Kidney (tissue), 14 donors: ENCODE results near the gene KIF5C. TPM values are rescaled to one million over a fixed set of nuclear protein-coding genes. Genes with fewer than 3 reads are reported as not detected.
A peak's percentile ranks its signal among the peaks of the same experiment; 100 is the strongest.

Experiments used
- DNase-seq, 5 donors: peaks; one replicate each; pipeline ENCODE4 v3.0.0-alpha.2; 2013 to 2020
- FAIRE-seq: peaks from 2 replicates; lab custom pipeline; 2012; peaks lifted over from hg19 to GRCh38; lab: Jason Lieb, UNC
- H3K27ac ChIP-seq, 2 donors: one replicate each; pipeline ENCODE4 v1.7.0; 2013; ENCODE audit warnings: low read depth in 2 of 2, low read length in 2 of 2, inconsistent platforms in 1 of 2
- H3K27me3 ChIP-seq: one replicate; pipeline ENCODE4 v1.7.1; 2013; ENCODE audit warnings: low read length, inconsistent platforms; ENCODE audit not compliant: control insufficient read depth, insufficient read depth
- H3K36me3 ChIP-seq, 3 donors: one replicate each; pipeline versions ENCODE4 v1.7.0 to v1.7.1; 2013; ENCODE audit warnings: low read length in 3 of 3, control low read depth in 1 of 3, inconsistent platforms in 1 of 3; ENCODE audit not compliant: insufficient read depth in 3 of 3, control insufficient read depth in 2 of 3
- H3K4me1 ChIP-seq, 3 donors: one replicate each; pipeline versions ENCODE4 v1.7.0 to v1.7.1; 2013; ENCODE audit warnings: low read length in 3 of 3, inconsistent platforms in 1 of 3, low read depth in 1 of 3; ENCODE audit not compliant: control insufficient read depth in 2 of 3, insufficient read depth in 2 of 3
- H3K4me3 ChIP-seq, 3 donors: one replicate each; pipeline versions ENCODE4 v1.7.0 to v1.8.1; 2013; ENCODE audit warnings: low read length in 3 of 3, control low read depth in 1 of 3, inconsistent platforms in 1 of 3
- H3K9ac ChIP-seq, 3 donors: one replicate each; pipeline versions ENCODE4 v1.7.0 to v1.7.1; 2013; ENCODE audit warnings: low read length in 3 of 3, control low read depth in 1 of 3, inconsistent platforms in 1 of 3
- H3K9me3 ChIP-seq, 3 donors: one replicate each; pipeline versions ENCODE4 v1.7.0 to v1.7.1; 2013; ENCODE audit warnings: low read length in 3 of 3, control low read depth in 1 of 3, inconsistent platforms in 1 of 3; ENCODE audit not compliant: control insufficient read depth in 2 of 3, insufficient read depth in 1 of 3
- intact Hi-C: fragments of 100-400 bp; cut with DNase I; formaldehyde crosslinking; loops from one replicate; pipeline ENCODE4 v1.11.1; 2022
- polyA plus RNA-seq: library from polyadenylated mRNA; stranded (reverse); fragments of 350-450 nt; fragmentation: Illumina TruSeq; extraction: RNeasy Lipid Tissue Mini Kit (QIAGEN cat#74804); gene quantifications from one replicate; pipeline ENCODE4 v1.2.3, GENCODE V29; 2014; ENCODE audit warnings: low read depth, low replicate concordance; ENCODE audit not compliant: insufficient read depth
- total RNA-seq: library from RNA; stranded (reverse); fragmentation: NEBNext Ultra II Directional; extraction: Animal tissue kit (Norgen Biotek cat#: 25700); gene quantifications from one replicate; pipeline ENCODE4 v1.2.1, GENCODE V29; 2021
- TF ChIP-seq, protein P1 (sequence below): IDR thresholded peaks from 3 replicates; pipeline ENCODE4 v1.5.1; 2012; ENCODE audit warnings: mild to moderate bottlenecking, moderate library complexity, borderline replicate concordance; ENCODE audit not compliant: insufficient read depth; ENCODE audit errors: extremely low read depth
- donor health status: control.
- donor health status: control.
- donor health status: control.
- donor health status: control.
- donor health status: control.
- donor health status: DM: yes; HTN: yes; CAD: no.
- donor health status: Normal renal cell carcinoma (clear cell type).

The KIF5C gene
- total and polyA plus RNA-seq, 2 donors from 2014 or later = 1.0 to 3.6 TPM

DNA sequence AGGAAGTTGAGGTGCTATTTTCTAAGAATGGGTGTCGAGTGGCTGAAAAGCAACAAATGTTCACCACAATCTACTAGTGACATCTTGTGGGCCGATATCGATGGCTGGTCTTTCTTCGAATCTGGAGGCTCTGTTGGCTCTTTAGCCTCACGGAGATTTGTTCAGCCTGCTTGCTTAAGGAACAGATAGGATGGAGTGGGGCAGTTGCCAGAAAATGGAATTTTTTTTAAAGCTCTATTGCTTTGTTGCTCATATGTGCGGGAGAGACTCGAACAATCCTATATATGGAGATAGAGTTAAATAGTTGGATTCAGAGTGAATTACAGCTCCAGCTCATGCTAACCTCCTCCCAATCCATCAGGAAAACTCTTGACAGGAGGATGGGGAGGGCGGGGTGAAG is 92.6 kb downstream of the KIF5C start:
- H3K9ac ChIP-seq = no peak overlapping the region
- no peak overlapping the region for H3K27ac ChIP-seq
- DNase-seq (peak in 3 of 5 donors; percentile 26 to 63 (median 35)), FAIRE-seq (no peak)
- no peaks in the 10 kb centered on the region for H3K4me1 ChIP-seq
- TF ChIP-seq, protein P1, sequence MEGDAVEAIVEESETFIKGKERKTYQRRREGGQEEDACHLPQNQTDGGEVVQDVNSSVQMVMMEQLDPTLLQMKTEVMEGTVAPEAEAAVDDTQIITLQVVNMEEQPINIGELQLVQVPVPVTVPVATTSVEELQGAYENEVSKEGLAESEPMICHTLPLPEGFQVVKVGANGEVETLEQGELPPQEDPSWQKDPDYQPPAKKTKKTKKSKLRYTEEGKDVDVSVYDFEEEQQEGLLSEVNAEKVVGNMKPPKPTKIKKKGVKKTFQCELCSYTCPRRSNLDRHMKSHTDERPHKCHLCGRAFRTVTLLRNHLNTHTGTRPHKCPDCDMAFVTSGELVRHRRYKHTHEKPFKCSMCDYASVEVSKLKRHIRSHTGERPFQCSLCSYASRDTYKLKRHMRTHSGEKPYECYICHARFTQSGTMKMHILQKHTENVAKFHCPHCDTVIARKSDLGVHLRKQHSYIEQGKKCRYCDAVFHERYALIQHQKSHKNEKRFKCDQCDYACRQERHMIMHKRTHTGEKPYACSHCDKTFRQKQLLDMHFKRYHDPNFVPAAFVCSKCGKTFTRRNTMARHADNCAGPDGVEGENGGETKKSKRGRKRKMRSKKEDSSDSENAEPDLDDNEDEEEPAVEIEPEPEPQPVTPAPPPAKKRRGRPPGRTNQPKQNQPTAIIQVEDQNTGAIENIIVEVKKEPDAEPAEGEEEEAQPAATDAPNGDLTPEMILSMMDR = no peak
- H3K9me3 ChIP-seq = no peaks in the 10 kb centered on the region
- H3K36me3 ChIP-seq = no peaks in the 10 kb centered on the region
- intact Hi-C loops = no loop called here
- H3K27me3 ChIP-seq = no peaks in the 10 kb centered on the region
- no peak overlapping the region for H3K4me3 ChIP-seq

DNA sequence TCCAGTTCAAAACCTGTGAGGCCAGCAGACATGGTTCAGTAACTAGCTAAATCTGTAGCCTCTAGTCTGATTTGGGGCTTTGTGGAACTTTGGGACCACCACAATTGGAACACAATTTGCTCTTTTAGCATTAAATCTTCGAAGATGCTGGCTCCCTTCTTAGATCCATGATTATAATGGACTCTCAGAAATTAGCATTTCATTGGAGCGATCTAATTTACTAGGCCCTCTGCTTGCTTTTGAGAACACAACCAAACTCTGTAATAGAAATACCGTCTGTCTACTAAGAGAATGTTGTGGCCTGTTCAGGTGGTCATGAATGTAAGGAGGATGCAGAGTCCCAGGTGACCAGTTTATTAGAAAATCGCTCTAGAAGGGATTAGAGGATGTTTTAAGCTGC is 93.3 kb downstream of the KIF5C start:
- Histone ChIP-seq H3K27ac (no peak overlapping the region), H3K27me3 (no peaks in the 10 kb centered on the region), H3K9ac (no peak overlapping the region), H3K4me3 (no peak overlapping the region), H3K36me3 (no peaks in the 10 kb centered on the region), H3K9me3 (no peaks in the 10 kb centered on the region), H3K4me1 (no peaks in the 10 kb centered on the region)
- intact Hi-C loops = no loop called here
- no peak for DNase-seq
- TF ChIP-seq, protein P1 = no peak
- FAIRE-seq = no peak

DNA sequence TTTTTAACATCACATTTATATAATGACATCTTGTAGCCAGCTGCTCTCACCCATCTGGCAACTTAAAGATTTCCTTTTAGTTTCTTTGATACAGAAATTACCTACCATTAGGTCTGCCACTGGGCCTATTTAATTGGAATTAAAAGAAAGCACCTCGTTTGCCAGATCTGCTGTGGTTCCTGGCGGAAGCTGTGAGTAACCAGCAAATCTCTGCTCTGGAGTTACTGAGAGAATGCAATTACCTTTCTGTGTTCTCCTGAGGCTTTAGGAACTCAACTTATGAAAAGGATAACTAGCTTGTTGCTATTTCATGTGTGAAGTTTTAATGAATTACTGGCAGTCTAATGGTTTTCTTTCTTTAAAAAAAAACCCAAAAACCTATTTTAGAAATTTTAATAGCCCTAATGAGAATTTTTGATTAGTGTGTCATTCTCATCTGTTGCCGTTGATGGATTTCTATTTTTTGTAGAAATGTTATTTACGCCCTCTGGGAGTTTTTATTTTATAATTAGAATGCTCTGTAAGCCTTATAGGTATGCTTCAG is 93.8 kb downstream of the KIF5C start:
- Histone ChIP-seq H3K36me3 (no peaks in the 10 kb centered on the region), H3K9ac (no peak overlapping the region), H3K27ac (no peak overlapping the region), H3K4me1 (no peaks in the 10 kb centered on the region), H3K4me3 (no peak overlapping the region), H3K9me3 (no peaks in the 10 kb centered on the region), H3K27me3 (no peaks in the 10 kb centered on the region)
- no peak for DNase-seq
- no peak for FAIRE-seq
- intact Hi-C loops = no loop called here
- TF ChIP-seq, protein P1 = no peak

DNA sequence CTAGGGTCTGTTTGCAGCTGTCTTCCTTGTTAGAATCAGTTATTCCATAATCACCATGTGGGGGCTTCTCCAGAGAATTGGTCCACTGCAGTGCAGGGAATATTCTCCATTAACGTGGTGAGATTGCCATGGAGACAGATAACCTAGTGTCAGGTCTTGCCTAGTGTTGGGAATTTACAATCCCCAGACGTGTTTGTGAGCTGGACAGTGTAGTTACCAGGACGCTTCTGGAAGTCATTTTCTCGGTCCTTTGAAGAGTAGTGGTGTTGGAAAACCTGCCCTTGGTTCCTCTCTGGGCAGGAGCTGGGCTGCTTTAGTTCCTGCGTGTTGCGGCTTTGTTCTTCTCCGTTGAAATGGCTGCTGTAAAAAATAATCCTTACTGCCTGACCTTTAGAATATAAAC is 94.6 kb downstream of the KIF5C start:
- H3K36me3 ChIP-seq = no peaks in the 10 kb centered on the region
- H3K4me1 ChIP-seq = no peaks in the 10 kb centered on the region
- H3K9ac ChIP-seq = no peak overlapping the region
- H3K9me3 ChIP-seq = no peaks in the 10 kb centered on the region
- TF ChIP-seq, protein P1 = no peak
- H3K27me3 ChIP-seq = no peaks in the 10 kb centered on the region
- no peak overlapping the region for H3K4me3 ChIP-seq
- H3K27ac ChIP-seq = no peak overlapping the region
- FAIRE-seq = no peak
- intact Hi-C loops = no loop called here
- no peak for DNase-seq
